Gastrocnemius medialis (tissue), 4 donors: Measurements from ENCODE around the gene SOST.

ENCODE experiments used
- POLR2A ChIP-seq, 2 donors: fragments of 450-650 bp; IDR thresholded peaks; one replicate each; pipeline ENCODE4 v1.6.1; 2017; ENCODE audit warnings: antibody characterized with exemption in 2 of 2, mild to moderate bottlenecking in 2 of 2, moderate library complexity in 2 of 2
- TF ChIP-seq, protein P1 (sequence below), 5 experiments: fragments of 450-650 bp in 3 of 5; fragments of 200-600 bp in 2 of 5; sonication (generic) in 2 of 5; IDR thresholded peaks in 4 of 5; conservative IDR thresholded peaks in 1 of 5; 1 replicate in 4 of 5; 2 replicates in 1 of 5; pipeline ENCODE4 v1.5.1; 2016 to 2019; ENCODE audit warnings: antibody characterized with exemption in 5 of 5, mild to moderate bottlenecking in 3 of 5, moderate library complexity in 3 of 5

DNA sequence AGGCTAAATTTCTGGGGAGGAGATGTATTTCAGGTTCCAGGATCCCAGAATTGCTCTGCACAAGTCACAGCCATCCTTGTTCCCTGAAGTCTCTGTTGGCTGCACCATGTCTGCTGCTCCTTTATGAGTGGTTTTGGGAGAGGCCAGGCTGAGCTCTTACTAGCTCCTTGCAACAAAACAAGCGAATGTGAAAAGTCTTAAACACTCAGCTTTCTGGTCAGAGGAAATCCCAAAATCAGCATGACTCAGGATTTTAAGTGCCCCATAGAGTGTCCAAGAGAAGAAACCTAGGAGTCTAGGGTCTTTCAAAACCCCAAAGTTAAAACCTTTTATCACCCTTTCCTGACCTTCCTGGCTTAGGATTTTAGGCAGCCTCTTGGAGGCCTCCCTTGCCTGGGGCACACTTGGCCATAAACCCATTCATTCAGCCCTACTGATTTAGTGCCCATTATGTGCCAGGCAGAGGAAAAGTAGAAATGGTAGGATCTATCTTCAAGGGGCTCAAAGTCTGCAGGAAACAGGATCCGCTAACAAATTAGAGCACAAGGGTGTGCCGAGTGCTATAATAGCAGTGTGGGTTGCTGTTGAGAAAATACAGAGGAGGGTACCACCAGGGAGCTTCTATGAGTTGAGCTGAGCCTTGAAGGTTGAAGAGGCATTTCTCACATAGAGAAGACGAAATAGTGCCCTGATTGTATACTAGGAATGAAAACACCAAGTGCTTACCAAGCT lies 36.9 kb downstream of the SOST start:
- TF ChIP-seq, protein P1, sequence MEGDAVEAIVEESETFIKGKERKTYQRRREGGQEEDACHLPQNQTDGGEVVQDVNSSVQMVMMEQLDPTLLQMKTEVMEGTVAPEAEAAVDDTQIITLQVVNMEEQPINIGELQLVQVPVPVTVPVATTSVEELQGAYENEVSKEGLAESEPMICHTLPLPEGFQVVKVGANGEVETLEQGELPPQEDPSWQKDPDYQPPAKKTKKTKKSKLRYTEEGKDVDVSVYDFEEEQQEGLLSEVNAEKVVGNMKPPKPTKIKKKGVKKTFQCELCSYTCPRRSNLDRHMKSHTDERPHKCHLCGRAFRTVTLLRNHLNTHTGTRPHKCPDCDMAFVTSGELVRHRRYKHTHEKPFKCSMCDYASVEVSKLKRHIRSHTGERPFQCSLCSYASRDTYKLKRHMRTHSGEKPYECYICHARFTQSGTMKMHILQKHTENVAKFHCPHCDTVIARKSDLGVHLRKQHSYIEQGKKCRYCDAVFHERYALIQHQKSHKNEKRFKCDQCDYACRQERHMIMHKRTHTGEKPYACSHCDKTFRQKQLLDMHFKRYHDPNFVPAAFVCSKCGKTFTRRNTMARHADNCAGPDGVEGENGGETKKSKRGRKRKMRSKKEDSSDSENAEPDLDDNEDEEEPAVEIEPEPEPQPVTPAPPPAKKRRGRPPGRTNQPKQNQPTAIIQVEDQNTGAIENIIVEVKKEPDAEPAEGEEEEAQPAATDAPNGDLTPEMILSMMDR (IDR thresholded peaks at IDR 0.05 in 4 of 5, conservative IDR thresholded peaks at IDR 0.05 in 1 of 5) = no peak
- TF ChIP-seq POLR2A (IDR thresholded peaks at IDR 0.05) = no peak
